Erythroblast (primary cell): ENCODE measurements around the gene NDUFB2.

Experiments used
- GATA1 ChIP-seq: IDR thresholded peaks from 2 replicates; pipeline ENCODE4 v1.6.1; 2011; ENCODE audit warnings: low read depth, mild to moderate bottlenecking, control low read depth, low read length, moderate library complexity
- POLR2A ChIP-seq: IDR thresholded peaks from 2 replicates; pipeline ENCODE4 v1.6.1; 2011; ENCODE audit warnings: mild to moderate bottlenecking, low read length

DNA sequence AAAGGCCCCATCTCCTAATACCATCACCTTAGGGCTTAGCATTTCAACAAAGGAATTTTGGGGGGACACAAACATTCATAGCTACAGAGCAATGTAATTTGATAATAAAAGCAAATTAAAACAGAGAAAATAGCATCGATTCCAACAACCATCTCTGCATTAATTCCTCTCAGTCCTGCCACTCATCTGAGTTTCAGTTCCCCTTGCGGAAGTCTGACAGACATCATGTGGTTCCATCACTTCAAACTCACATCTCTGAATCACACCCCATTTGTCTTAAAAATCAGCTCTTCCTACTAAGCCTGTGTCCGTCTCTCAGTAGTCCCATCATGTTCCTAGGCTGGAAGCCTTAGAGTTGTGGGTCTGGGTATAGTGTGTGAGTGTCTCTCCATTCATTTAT, 20.2 kb upstream of the NDUFB2 start:
- TF ChIP-seq POLR2A (no peak), GATA1 (no peak)
